Anterior cingulate cortex (tissue), 58 donors: Measurements from ENCODE around the gene CPT1B.
"Not testable (repeated sequence)": the region's sequence is repeated elsewhere in the genome, so short reads cannot be mapped to it uniquely, and the experiment has no call there.

Experiments used
- DNase-seq, 58 donors: peaks; one replicate each; lab custom pipeline; 2025; lab: John Stamatoyannopoulos, UW

CPT1B gene

DNA sequence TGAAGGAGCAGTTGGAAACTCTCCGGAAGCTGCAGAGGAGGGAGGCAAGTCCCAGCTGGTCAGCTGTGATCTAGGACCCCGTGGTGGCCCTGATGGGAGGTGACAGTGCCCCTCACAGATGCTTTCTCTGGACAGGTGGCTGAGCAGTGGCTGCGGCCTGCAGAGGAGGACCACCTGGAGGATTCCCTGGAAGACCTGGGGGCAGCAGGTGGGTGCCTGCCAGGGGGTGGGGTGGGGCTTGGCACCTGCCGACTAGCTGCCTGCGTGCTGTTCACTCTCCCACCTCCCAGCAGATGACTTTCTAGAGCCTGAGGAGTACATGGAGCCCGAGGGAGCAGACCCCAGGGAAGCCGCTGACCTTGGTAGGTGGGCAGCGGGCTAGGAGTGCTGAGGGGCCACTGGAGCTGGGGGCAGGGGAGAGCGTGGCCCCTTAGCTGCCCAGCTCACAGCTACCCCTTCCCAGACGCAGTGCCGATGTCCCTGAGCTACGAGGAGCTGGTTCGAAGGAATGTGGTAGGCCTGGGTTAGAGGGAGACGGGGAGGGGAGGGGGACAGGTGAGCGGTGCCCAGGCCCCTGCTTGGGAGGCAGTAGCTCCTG, 55.9 kb downstream of the CPT1B start:
- no peak for DNase-seq

DNA sequence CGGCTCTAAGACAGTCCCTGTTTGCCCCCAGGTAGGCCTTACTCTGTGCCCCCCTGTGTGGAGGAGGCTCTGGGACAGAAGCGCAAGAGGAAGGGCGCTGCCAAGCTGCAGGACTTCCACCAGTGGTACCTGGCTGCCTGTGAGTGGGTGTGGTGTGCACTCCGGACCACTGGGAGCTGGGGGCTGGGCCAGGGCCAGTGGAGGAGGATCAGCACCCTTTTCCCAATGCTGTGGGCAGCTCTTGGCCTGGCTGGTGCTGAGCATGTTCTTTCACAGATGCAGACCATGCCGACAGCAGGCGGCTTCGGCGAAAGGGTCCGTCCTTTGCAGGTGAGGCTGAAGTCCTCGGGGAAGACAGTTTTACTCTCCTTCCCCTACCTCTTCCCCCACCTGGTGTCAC, 56.5 kb downstream of the CPT1B start:
- no peak for DNase-seq

DNA sequence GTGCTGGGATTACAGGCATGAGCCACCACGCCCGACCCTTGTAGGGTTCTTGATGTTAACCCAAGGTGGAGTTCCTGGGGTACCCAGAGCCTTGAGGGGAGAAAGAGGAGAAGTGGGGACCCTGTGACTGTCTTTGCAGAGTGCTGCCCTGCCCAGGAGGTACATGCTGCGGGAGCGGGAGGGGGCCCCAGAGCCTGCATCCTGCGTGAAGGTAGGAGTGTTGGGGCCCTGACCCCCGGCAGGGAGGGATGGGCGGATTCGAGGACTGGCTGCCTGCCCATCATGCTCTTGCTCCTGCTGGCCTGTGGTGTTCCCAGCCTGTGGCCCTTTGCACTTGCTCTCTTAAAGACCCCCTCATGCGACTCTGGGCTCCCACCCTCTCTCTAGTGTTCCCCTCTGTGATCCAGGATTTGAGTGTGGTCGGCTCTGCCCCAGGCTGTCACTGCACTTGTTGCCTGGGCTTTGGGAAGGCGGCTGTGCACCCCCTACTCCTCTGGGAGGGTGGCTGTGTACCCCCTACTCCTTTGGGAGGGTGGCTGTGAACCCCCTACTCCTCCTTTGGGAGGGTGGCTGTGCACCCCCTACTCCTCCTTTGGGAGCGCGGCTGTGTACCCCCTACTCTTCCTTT, 57.3 kb downstream of the CPT1B start:
- DNase-seq, result no peak

DNA sequence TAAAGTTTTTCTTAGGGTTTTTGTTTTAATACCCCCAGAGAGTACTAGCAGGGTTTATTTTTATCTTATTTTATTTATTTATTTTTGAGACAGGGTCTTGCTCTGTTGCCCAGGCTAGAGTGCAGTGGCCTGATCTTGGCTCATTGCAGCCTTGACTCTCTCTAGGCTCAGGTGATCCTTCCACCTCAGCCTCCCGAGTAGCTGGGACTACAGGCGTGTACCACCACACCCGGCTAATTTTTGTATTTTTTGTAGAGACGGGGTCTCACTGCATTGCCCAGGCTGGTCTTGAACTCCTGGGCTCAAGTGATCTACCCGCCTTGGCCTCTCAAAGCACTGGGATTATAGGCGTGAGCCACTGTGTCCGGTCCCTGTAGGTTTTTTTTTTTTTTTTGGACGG, 58.0 kb downstream of the CPT1B start:
- DNase-seq, result not testable (repeated sequence)

DNA sequence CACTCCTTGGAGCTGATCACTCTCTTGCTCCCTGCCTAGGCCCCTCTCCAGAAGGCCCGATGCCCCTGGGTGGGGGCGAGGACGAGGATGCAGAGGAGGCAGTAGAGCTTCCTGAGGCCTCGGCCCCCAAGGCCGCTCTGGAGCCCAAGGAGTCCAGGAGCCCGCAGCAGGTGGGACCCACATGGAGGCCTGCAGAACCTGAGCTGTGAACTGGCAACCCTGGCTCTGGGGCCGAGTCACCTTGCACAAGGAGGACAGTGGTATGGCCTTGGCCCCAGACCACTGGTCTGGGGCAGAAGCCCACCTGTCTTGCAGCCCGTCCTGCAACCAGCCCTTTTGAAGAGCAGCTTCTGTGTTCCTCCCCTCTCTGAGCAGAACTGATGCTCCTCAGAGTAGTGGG, 59.1 kb downstream of the CPT1B start:
- DNase-seq, result no peak
